HL-60/S4 treated with phorbol 12-myristate 13-acetate at 8.2 ng/mL for 4 days and 3 days (cell line): ENCODE results near the gene NAA60.
"Not testable (repeated sequence)": the region's sequence is repeated elsewhere in the genome, so short reads cannot be mapped to it uniquely, and the experiment has no call there.

Source experiments
- in situ Hi-C: fragments of 300-500 bp; cut with MboI; formaldehyde crosslinking; loops from 2 replicates; pipeline ENCODE4 v1.15.0; 2022; ENCODE audit warnings: low sequenced_read_pairs

NAA60 gene

GRCh38 chr16:3503523-3503922 lies 60.0 kb downstream of the NAA60 start:
- in situ Hi-C loops, result no loop called here

- in situ Hi-C loops, result no loop called here
Observed at GRCh38 chr16:3508736-3509135, 65.3 kb downstream of the NAA60 start.

GRCh38 chr16:3509470-3509928 lies 66.0 kb downstream of the NAA60 start:
- in situ Hi-C loops, result no loop called here

GRCh38 chr16:3510416-3510815 lies 66.9 kb downstream of the NAA60 start:
- in situ Hi-C loops, result no loop called here

- in situ Hi-C loops, result no loop called here
Observed at GRCh38 chr16:3511286-3512180, 68.1 kb downstream of the NAA60 start.

- in situ Hi-C loops, result no loop called here
Observed at GRCh38 chr16:3513892-3514583, 70.6 kb downstream of the NAA60 start.

GRCh38 chr16:3514621-3515020 lies 71.1 kb downstream of the NAA60 start:
- in situ Hi-C loops, result no loop called here

GRCh38 chr16:3515897-3516296 lies 72.4 kb downstream of the NAA60 start:
- in situ Hi-C loops, result no loop called here

- in situ Hi-C loops, result no loop called here
Observed at GRCh38 chr16:3518292-3518985, 75.0 kb downstream of the NAA60 start.

- in situ Hi-C loops, result no loop called here
Observed at GRCh38 chr16:3518986-3519348, 75.5 kb downstream of the NAA60 start.

GRCh38 chr16:3519581-3519980 lies 76.1 kb downstream of the NAA60 start:
- in situ Hi-C loops, result no loop called here

GRCh38 chr16:3520413-3520812 lies 76.9 kb downstream of the NAA60 start:
- in situ Hi-C loops, result no loop called here

GRCh38 chr16:3520841-3521240 lies 77.4 kb downstream of the NAA60 start:
- in situ Hi-C loops, result no loop called here

GRCh38 chr16:3523281-3523680 lies 79.8 kb downstream of the NAA60 start:
- in situ Hi-C loops, result no loop called here

- in situ Hi-C loops, result no loop called here
Observed at GRCh38 chr16:3525951-3526350, 82.5 kb downstream of the NAA60 start.

GRCh38 chr16:3527216-3527829 lies 83.8 kb downstream of the NAA60 start:
- in situ Hi-C loops, result not testable (repeated sequence)

- in situ Hi-C loops, result no loop called here
Observed at GRCh38 chr16:3528406-3528805, 84.9 kb downstream of the NAA60 start.

GRCh38 chr16:3529175-3529574 lies 85.7 kb downstream of the NAA60 start:
- in situ Hi-C loops, result no loop called here

GRCh38 chr16:3530371-3530914 lies 87.0 kb downstream of the NAA60 start:
- in situ Hi-C loops, result no loop called here

- in situ Hi-C loops, result no loop called here
Observed at GRCh38 chr16:3532741-3533140, 89.3 kb downstream of the NAA60 start.

- in situ Hi-C loops, result no loop called here
Observed at GRCh38 chr16:3534126-3534525, 90.6 kb downstream of the NAA60 start.
